CD4-positive, alpha-beta T cell treated with Interleukin-17A for 1 hour (primary cell): ENCODE results near the gene C1orf116.
"Not testable (repeated sequence)": the region's sequence is repeated elsewhere in the genome, so short reads cannot be mapped to it uniquely, and the experiment has no call there.

Experiments used
- DNase-seq: peaks from one replicate; pipeline ENCODE4 v3.0.0-alpha.2; 2020

C1orf116 gene

DNA sequence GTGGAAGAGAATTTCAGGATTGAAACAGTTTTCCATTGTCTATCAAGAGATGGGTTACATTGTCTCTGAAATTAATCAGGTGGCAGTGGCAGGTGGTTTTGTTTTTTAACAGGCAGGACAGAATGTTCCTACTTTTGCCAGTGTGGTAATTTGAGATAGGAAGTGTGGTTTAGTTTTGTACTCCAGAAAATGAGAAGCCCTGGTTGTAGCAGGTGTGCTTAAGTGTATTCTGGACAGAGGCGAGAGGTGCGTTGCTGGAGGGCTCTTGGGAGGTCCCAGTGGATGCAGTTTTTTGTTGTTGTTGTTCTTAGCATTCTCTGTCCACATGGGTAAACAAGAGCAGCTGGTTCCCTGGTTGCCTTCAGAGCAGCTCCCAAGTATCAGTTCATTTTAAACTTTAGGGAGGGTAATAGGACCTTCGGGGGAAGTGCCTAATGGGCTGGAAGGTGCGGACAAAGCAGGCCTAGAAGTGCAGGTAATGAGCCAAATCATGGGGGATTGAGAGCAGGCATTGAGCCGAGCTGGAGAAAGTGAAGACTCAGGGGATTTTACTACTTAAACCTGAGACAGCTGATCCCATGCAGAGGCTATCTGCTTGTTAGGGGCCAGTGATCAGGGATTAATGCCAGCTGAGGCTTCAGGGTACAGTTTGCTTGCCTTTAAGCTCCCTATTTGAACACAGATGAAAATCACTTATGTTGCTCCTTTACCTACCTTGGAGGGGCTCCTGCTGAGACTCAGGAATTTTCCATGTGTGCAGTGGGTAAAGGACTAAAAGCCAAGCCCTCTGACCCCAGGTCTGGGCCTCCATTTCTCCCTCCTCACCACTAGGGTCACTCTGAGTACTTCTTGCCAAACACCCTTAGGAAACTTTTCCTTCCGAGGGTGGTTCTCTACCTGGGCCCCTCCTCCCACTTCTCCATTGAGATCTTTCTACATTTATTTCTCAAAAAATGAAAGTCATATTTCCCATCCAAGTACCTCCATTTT is 26.6 kb upstream of the C1orf116 start:
- no peak for DNase-seq

DNA sequence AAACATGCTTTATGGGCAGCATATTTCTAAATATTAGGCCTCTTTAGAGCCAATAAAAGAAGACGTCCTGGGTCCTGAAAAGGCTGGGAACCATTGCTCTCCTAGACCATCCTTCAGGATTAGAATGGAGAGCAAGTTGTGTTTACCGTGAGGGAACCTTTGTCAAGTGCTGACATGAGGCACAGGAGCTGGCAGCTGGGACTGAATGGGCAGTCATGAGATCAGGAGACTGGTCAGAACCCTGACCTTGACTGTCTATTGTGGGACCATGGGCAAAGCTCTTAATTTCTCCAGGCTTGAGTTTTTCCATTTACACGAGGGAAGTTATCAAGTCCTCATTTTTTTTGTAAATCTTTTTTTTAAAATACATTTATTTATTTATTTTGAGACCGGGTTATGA is 25.7 kb upstream of the C1orf116 start:
- no peak for DNase-seq

DNA sequence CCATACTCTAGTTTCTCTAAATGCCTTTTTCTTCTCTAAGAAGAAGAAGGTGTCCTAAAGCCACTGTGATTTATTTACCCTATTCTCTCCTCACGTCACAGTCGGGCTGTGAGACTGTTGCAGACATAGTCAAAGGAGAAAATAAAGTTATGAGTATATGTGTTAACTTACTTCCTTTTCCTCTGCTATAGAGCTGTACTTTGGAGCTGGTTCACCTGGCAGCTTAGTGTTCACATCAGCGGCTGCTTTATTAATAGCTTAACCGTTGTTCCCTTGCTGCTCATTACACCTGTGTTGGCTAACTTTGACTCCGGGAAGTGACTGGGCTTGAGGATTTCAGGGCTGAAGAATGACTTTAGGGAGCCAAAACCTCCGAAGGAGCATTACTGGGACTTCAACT is 24.1 kb upstream of the C1orf116 start:
- DNase-seq = no peak

DNA sequence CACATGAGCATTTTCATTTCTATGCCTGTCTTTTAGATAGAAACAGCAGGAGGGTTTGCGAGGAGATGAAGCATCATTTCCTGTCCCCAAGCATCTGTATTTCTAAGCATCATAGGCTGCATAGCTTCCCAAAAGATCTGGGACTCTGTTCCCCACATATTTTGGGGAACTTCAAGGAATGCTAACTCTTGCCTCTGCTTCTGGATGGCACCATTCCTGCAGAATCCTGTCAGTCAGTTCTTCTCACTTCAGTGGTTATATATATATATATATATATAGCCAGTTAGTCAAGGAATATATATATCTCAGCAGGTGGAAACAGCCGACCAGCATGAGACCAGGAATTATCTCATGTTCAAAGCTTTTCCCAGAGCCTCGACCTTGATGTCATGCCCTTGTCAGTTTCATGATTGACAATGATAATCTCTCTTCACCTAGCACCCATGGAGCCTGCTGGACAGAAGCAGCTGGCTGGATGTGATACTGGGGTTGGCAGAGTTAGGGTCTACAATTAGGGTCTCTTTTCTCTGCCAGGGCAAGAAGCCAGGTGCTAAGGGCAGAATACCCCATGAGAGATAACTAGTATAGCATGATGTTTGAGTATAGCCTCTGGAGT is 22.9 kb upstream of the C1orf116 start:
- no peak for DNase-seq

DNA sequence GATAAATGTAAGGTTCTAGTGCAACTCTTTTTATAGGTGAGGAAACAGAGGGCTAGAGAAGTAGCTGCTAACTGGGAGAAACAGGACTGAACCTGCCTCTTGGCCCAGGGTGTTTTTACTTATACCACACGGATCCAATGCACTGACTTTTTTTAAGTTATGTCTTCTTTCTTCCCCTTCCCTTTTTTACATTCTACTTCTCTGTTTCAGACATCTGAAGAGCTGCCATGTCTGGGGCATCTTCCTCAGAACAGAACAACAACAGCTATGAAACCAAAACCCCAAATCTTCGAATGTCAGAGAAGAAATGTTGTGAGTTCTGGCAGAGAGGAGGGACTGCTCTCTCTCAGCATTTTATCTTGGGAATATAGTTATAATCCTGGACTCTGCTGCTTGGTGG is 21.9 kb upstream of the C1orf116 start:
- no peak for DNase-seq

DNA sequence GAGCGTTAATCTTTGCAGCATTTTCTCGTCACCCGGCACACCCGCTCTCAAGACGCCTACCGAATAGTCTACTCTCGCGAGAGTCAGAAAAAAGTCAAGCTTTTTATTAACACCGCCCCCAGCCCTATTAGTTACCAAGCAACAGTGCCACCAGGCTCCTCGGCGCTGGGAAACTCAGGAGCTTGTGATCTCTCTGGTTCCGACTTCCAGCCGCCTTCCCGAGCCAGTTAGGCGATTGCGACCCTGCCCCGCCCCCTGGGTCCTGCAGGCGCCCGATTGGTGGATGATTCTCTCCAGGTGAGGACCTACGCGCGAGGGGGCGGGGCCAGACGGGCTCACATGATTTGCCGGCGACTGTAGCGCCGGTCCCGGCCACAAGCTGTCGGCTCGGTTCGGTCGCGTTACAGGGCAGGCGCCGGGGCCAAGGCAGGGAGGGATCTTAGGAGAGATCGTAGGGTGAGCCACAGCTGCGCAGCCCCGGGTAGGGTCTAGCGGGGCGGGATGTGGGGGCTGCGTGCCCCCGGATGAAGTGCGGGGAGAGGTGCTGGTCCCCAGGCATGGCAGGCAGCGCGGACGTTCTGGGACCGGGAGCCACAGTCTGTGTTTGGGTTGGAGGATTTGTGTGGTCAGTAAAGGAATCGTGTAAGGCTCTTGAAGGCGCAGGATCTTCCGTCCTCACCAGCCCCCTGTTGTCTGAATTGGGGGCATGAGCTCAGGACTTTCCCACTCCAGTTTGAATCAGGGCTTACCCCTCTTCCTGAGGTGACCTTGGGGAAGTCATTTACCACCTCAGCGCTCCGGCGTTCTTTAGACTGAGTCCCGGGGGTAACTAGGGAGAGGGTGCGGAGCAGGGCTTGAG is 20.6 kb upstream of the C1orf116 start, which contains the start of gene PFKFB2:
Gene PFKFB2, plus strand, starts transcription at position 365 of the 859 bp plus-strand sequence. CDS start 1,443 bp downstream, outside the sequence.
- peak; percentile 95 for DNase-seq

DNA sequence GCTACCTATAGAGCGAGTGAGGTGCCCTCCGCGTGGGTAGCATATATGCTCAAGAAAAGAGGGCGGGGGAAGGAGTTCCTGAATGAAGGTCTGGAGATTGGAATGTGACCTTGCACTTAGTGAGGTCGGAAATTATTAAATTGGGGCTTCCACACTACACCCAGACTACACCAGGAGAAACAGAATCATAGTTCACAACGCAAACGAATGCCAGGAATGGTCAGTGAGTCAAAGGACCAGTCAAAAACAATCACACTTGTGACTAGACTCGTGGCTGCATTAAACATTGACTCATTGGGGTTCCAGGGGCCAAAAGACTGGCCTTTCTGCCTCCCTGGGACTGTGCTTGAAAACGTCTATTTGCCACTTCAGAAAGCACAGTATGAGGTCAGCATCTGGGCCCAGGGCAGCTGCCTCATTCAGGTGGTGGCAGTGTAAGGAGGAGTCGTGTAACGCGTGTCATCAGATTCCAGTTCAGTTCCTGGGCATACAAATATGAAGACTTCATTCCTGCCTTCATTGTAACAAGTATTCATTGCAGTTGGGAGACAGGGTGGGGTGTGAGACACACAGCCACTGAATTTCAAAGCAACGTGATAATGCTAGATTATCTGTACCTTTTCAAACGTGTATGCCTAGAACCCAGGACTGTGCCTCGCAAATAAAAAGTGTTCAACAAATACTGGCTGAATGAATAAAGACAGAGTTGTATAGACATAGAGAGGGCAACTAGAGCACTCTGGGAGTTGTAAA is 18.8 kb upstream of the C1orf116 start, which contains the start of gene YOD1:
Gene YOD1, minus strand, starts transcription at position 18 of the 753 bp plus-strand sequence. CDS start 178 bp downstream, outside the sequence.
- DNase-seq = no peak

DNA sequence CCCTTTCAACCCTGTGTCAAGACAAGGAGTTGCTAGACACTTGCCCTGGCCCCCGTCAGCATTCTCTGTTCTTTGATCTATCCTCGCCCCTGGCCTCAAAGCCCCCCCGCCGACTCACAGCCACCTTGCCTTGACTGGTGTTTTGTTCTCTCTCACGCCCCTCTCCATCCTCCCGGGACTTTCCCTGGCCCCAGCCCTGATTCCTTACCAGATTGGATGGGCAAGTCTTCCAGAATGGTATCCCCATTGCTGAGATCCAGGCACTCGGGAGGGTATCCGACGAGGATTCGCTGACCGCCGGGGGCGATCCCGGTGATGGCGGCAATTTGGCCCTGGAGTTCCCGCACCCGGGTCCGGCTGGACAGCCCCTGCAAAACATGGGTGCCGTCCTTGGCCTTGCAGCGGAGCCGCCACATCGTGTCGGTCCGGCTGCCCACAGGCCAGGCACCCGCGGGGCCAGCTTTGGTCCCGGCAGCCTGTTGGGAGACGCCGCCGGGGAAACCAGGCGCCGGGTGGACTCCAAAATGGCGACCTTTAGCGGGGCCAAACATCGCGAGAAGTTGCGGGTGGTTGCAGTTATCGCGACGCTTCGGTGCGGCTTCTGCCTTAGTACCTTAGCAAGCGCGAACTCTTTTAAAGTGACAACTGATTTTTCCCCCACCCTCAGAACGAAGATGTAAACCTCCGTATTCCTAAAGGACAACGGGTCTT is 18.1 kb upstream of the C1orf116 start:
- peak; percentile 93 for DNase-seq

DNA sequence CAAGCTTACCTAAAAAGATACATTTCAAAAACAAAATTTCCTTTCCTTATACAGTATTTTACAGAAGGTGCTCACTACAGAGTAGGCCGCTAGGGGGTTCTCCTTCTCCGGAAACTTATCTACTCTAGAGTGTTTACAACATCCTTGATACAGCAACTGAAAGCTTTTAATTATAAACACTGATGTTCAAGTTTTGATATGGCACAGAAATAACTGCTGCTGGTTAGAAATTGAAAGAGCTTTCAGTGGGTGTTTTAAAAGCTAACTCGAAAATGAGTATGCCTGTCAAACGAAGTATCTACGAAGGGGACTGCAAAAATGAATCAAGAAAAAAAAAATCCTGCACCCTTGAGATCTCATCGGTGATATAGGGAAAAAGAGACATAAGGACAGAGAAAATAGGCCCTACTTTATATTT is 17.4 kb upstream of the C1orf116 start:
- peak; percentile 75 for DNase-seq

DNA sequence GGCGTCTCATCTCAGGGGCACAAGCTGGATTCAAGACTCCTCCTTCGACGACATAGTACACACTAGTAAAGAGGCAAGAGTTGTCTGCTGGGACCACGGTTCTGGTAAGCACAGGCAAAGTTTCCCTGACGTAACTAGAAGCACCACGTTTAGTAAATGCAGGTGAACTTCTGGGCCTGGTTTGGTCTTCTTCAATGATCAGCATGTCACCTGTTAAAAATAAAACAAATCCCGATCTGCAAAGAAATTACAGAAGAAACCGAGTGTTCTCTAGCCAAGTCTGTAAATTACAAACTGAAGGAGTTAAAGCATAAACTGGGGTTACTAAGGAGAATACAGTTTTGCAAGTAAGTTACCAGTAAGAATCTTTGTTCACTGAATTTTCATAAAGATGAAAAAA is 17.0 kb upstream of the C1orf116 start:
- no peak for DNase-seq

DNA sequence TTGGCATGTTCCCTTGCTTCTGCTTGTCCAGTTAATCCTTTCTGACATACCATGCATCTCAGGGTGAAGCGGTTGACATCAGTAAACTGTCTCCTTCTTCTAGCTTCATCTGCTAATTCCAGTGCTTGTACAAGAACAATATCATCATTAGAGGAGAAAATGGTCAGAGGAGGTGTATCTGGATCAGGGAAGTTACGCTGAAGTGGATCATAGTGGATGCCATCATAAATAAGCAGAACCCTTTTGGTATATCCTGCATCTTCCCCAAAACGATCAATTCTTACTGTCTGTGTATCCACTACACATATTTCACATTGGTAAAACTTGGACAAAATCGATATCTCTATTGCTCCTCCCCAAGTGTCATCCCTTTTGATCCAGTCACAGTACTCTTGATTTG is 16.5 kb upstream of the C1orf116 start:
- DNase-seq = no peak

DNA sequence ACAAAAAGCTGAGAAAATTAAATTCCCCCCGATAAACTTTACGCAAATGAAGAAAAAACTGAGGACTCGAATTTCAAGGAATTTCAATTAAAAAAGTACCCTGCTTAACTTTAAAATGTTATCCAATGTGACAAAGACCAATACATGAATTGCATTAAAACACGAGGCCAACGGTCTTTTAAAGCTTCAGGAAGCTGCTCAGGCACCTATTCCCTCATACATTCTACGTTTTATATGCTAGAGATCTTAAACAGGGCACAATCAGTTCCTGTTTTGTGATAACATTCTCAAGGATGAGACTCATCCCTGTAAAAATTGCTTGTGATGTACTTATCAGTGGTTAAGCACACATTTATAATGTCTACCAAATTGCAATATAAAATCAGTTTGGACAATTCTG is 15.5 kb upstream of the C1orf116 start:
- no peak for DNase-seq

DNA sequence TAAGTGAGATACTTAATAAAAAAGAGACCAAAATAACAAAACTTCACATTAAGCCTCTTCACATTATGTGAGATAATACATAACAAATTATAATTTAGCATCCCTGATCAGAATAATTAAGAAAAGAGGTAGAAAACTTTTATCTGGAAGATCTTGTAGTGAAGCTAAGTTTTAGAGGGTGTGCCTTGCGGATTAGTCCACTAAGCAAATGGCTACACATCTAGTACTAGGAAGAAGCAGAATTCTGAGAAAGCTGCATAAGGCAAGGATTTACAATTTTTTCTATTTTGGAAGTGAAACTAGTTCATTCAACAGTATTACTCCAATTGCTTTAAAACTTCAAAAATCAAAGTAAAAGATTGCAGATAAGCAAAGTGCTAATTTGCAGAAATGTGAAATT is 14.9 kb upstream of the C1orf116 start:
- DNase-seq = no peak

DNA sequence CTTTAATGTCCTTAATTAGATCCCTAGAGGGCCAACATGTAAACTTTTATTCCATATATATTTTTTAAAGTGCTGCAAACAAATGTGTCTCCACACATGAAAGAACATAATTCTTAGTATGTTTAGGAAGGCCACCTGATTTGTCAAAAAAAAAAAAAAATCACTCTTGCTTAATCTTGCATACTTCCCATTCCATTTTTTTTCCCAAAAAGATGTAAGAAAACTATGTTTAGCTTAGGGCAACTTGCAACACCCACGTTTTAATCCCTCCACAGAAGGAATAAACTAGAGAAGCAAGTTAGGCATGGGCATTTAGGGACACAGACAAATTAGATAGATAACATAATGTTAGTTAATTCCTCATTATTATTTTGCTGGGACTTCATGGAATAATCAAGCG is 12.9 kb upstream of the C1orf116 start:
- no peak for DNase-seq

DNA sequence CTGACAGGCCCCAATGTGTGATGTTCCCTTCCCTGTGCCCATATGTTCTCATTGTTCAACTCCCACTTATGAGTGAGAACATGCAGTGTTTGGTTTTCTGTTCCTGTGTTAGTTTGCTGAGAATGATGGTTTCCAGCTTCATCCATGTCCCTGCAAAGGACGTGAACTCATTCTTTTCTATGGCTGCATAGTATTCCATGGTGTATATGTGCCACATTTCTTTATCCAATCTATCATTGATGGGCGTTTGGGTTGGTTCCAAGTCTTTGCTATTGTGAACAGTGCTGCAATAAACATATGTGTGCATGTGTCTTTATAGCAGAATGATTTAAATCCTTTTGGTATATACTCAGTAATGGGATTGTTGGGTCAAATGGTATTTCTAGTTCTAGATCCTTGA is 8.8 kb upstream of the C1orf116 start:
- DNase-seq = not testable (repeated sequence)

DNA sequence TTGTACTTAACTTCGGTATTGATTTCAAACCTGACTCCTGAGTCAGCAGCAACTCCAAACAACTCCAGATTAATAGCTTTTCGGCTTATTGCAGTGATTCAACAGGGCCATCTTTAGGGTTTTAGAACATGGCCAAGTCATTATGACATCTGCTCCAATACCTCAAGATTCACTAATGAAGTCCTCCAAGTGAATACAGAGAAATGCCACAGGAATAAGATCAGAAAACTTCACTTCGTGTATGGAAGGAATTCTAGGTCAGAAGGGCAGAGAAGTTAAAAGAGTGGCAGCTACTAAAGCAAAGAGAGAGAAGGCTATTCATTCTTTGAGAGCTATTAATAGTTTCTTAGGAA is 7.6 kb upstream of the C1orf116 start:
- no peak for DNase-seq

DNA sequence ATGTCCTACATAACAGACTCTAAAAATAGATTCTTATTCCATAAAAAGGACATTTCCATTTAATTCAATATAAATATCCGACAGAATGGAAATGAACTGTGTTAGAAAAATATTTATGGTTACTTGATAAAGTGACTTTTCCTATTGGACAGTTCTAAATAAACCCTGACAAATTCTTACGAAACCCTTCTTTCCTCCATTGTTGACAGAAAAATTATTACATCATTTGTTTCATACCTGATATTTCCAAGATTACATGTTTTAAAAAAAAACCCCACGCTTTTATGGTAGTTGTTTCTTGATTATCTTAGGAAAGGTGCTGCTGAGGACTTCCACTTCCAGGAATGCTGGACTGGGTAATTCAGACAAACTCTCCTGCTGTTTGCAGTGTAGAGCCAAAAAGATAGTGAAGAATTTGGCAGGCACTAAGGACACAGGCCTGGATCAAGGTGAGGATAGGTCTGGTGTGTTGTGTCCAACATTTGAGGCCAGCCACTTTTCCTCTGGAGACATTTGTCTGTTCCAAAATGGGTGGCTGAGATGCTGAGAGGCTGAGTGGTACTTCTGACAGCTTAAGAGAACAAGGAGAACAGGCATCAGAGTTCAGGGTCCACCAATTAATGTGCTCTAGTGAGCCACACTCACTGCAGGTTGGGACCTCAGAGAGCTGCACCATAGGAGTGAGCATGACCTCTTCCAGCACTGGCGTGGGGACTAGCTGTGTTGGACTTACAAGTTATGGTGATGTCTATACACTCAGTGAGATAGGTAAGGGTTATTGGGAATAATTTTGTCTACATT is 7.0 kb upstream of the C1orf116 start:
- DNase-seq = no peak

DNA sequence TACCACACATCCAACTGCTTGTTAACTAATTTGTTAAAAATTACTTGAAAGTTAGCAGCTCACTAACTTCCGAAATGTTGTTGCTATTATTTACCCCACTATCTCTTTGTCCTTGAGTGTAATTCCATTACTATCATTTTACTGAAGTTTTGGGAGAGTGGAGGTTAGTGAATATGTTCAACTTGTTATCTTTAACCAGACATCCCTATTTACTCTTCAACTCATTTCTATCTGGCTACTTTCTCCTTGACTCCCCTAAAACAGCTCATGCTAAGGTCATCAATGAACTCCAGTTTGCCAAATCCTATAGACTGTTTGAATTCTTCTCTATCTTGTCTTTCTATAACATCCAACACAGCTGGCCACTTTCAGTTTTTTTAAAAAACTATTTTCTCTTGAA is 4.3 kb upstream of the C1orf116 start:
- no peak for DNase-seq

DNA sequence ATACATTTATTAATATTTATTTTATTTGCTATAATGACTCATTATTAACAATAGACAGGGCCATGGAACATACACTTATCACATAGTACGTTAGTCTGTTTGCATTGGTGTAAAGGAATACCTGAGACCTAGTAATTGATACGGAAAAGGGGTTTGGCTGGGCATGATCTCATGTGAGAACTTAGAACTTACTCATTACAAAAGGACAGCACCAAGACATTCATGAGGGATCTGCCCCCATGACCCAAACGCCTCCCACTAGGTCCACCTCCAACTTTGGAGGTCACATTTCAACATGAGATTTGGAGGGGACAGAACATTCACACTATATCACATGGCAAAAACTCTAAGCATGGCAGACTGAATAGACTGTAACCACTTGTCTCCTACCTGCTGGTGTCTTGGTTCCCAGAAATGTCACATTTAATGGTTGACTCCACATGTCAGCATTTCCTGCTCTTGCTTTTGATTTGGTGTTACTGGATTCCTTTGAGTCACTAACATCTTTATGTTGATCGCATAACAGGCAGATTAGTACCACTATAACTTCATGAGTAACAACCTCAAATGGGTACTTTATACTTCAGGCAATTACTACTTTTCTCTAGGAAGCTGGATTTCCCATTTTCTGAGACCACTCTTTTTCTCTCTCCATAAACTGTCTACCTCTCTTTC is 3.5 kb upstream of the C1orf116 start:
- no peak for DNase-seq

DNA sequence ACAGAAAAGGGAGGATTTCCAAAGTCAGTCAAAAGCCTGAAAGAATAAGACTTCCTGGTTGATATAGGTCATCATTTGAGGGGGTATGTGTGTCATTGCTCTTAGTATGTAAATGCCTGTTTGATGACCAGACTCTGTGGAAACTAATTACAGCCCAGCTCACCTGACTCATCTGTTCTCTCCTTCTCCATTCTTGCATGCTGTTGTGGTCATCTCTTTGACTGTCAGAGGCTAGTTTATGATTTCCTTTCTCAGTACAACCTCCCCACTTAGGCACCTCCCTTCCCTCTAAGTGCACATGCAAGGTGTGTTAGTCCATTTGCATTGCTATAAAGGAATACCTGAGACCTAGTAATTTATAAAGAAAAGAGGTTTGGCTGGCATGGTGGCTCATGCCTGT is 2.4 kb upstream of the C1orf116 start:
- DNase-seq = no peak
